Measurements from ENCODE around the gene CARD19. TPM values are rescaled to one million over a fixed set of nuclear protein-coding genes. Genes with fewer than 3 reads are reported as not detected.

CARD19 gene
- total RNA-seq, 4 donors from 2014 or later, result 16.2 to 37.8 (median 29.0) TPM

DNA sequence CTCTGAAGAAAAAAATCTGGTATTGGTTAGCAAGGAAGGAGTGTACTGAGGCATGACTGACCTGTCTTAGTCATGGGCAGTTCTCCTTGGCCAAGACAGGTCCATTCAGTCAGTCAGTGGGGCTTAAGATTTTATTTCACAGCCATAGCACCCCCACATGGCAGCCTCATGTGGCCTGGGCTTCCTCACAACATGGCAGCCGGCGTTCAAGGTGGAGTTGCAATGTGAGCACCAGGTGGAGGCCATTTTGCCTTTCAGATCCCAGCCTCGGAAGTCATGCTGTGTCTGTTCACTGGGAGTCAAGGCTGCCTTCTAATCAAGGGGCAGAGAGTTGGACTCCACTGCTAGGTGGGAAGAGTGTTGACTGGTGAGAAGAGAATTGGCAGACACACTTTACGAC, 10.3 kb upstream of the CARD19 start:
- intact Hi-C loops (cut with DNase I), result no loop called here
- TF ChIP-seq POLR2A (IDR thresholded peaks at IDR 0.05), result no peak
- Histone ChIP-seq H3K27ac (no peak overlapping the region), H3K9me3 (peaks cover 0 to 13% (median 0%) of the 10 kb centered on the region in 3 donors), H3K4me3 (no peak overlapping the region), H3K27me3 (no peaks in the 10 kb centered on the region), H3K4me1 (no peaks in the 10 kb centered on the region), H3K36me3 (no peaks in the 10 kb centered on the region)
- DNase-seq, result no peak
- WGBS, 2 donors, result 92 to 100% methylated on average over 3 to 4 of the region's 4 CpGs

DNA sequence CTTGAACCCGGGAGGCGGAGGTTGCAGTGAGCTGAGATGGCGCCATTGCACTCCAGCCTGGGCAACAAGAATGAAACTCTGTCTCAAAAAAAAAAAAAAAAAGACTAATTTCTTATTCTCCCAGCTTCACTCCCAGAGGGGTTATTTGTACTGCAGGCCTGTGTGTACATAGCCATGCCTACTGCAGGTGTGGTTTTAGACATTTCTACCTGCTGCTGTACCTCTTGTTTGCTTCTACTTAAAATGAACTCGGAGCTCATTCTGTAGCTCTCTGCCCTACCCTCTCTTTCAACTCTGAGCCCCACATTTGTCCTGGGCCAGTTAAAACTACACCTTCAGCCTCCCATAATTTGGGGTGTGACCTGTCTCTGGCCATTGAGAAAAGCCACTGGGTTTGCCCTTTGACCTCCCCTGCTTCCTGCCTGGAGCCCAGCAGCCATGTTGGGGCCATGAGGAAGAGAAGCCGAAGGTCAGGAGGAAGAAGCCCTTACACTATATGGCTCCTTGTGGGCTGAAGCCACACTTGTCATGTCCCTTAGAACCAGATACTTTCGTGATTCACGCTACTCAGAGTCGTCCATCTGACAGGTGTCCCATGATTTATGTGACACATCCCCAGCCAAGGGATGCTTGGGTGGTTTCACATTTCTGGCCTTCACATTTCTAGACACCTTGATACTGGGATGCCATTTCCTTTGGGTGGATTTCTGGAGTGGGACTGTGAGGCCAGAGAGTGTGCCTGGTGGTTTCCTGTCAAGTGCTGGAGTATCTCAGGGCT, 9.4 kb upstream of the CARD19 start:
- TF ChIP-seq, protein P1, sequence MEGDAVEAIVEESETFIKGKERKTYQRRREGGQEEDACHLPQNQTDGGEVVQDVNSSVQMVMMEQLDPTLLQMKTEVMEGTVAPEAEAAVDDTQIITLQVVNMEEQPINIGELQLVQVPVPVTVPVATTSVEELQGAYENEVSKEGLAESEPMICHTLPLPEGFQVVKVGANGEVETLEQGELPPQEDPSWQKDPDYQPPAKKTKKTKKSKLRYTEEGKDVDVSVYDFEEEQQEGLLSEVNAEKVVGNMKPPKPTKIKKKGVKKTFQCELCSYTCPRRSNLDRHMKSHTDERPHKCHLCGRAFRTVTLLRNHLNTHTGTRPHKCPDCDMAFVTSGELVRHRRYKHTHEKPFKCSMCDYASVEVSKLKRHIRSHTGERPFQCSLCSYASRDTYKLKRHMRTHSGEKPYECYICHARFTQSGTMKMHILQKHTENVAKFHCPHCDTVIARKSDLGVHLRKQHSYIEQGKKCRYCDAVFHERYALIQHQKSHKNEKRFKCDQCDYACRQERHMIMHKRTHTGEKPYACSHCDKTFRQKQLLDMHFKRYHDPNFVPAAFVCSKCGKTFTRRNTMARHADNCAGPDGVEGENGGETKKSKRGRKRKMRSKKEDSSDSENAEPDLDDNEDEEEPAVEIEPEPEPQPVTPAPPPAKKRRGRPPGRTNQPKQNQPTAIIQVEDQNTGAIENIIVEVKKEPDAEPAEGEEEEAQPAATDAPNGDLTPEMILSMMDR (IDR thresholded peaks at IDR 0.05), result no peak
- TF ChIP-seq POLR2A (IDR thresholded peaks at IDR 0.05), result no peak
- peaks cover 0 to 22% (median 7%) of the 10 kb centered on the region in 3 donors for H3K9me3 ChIP-seq
- H3K36me3 ChIP-seq, result no peaks in the 10 kb centered on the region
- H3K27ac ChIP-seq, result no peak overlapping the region
- WGBS, 2 donors, result 91 to 94% methylated on average over 8 of the region's 8 CpGs
- intact Hi-C loops (cut with DNase I), result no loop called here
- no peak overlapping the region for H3K4me3 ChIP-seq
- H3K4me1 ChIP-seq, result no peaks in the 10 kb centered on the region
- DNase-seq, result no peak
- H3K27me3 ChIP-seq, result no peaks in the 10 kb centered on the region

DNA sequence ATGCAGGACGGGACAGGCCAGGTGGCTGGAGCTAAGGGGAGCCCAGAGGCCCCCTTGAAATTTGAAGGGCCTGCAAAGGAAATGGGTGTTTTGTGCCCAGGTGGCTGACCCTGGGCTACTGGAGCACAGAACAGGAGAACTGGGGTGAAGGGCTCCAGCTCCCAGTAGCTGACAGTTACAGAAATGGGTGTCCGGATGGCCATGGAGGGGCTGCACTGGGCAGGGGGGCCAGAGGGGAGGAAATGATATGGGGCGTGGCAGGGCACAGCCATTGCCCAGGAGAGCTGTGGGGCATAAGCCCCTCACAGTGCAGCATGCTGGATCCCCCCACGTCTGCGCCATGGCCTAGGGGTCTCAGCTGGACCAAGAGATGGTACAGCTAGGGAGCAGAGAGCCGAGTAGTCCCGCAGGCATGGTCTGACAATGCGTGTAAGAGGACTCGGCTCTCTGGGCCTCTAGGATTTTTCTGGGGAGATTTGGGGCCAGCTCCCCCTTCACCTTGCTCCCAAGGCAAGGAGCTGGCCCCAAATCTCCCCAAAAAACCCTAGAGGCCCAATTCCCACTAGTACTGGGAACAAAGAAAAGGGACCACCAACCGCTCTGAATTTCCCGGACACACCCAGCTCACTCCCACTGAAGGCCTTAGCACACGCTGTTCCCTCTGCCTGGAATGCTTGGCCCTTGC, 7.9 kb upstream of the CARD19 start:
- no peak for DNase-seq
- no peak overlapping the region for H3K27ac ChIP-seq
- 93% methylated on average over 7 to 11 of the region's 12 CpGs for WGBS, 2 donors
- TF ChIP-seq, protein P1 (IDR thresholded peaks at IDR 0.05), result no peak
- no peak for TF ChIP-seq POLR2A (IDR thresholded peaks at IDR 0.05)
- intact Hi-C loops (cut with DNase I), result no loop called here
- no peaks in the 10 kb centered on the region for H3K27me3 ChIP-seq
- no peak overlapping the region for H3K4me3 ChIP-seq
- H3K36me3 ChIP-seq, result no peaks in the 10 kb centered on the region
- H3K4me1 ChIP-seq, result peaks cover 0 to 5% (median 0%) of the 10 kb centered on the region in 3 donors
- peaks cover 0 to 23% (median 10%) of the 10 kb centered on the region in 3 donors for H3K9me3 ChIP-seq

DNA sequence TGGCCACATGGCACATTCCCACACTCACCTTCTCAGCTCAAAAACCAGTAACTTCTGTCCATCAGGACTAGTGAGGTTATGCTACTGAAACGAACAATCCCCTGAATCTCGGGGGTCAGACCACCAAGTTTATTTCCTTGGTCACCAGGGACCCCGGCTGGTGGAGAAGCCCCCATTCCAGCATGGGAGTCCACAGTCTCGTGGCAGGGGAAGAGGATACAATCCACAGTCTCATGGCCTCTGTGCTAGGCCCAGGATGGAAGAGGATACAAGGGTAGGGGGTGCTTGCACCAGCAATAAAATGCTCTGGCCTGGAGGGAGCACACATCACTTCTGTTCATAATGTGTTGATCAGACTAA, 7.4 kb upstream of the CARD19 start:
- no peaks in the 10 kb centered on the region for H3K36me3 ChIP-seq
- H3K4me3 ChIP-seq, result no peak overlapping the region
- H3K4me1 ChIP-seq, result peaks cover 2 to 10% (median 5%) of the 10 kb centered on the region in 3 donors
- intact Hi-C loops (cut with DNase I), result no loop called here
- H3K27ac ChIP-seq, result no peak overlapping the region
- H3K27me3 ChIP-seq, result no peaks in the 10 kb centered on the region
- DNase-seq, result no peak
- peaks cover 0 to 23% (median 10%) of the 10 kb centered on the region in 3 donors for H3K9me3 ChIP-seq
- TF ChIP-seq, protein P1 (IDR thresholded peaks at IDR 0.05), result no peak
- TF ChIP-seq POLR2A (IDR thresholded peaks at IDR 0.05), result no peak
- WGBS, 2 donors, result 77 to 80% methylated on average over 1 to 3 of the region's 4 CpGs

DNA sequence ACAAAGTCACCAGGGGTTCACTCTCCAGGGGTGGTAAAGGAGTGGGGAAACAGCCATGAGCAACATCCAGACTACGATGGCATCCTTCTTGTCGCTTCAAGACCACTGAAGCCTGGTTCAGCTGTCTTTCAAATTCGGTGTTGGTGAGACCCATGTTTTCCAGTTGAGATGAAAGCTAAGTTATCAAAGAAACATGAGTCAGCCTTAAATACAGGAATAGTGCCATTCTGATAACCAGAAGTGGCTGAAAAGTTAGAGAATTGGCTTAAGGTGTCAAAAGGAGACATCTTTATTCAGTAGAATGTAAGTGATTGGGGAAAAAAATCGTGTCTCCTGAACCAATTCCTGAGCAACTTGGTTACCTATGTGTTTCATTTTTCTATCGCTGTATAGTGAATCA, 7.0 kb upstream of the CARD19 start:
- Histone ChIP-seq H3K4me1 (peaks cover 4 to 14% (median 9%) of the 10 kb centered on the region in 3 donors), H3K27me3 (no peaks in the 10 kb centered on the region), H3K27ac (no peak overlapping the region), H3K4me3 (no peak overlapping the region), H3K36me3 (no peaks in the 10 kb centered on the region), H3K9me3 (peaks cover 0 to 23% (median 10%) of the 10 kb centered on the region in 3 donors)
- TF ChIP-seq, protein P1 (IDR thresholded peaks at IDR 0.05), result no peak
- TF ChIP-seq POLR2A (IDR thresholded peaks at IDR 0.05), result no peak
- intact Hi-C loops (cut with DNase I), result no loop called here
- WGBS, 2 donors, result 69 to 83% methylated on average over 3 to 5 of the region's 5 CpGs
- DNase-seq, result no peak
